Sigmoid colon (tissue), 4 donors: Measurements from ENCODE around the gene GAB2.

Experiments used
- CTCF ChIP-seq, 4 experiments: fragments of 450-650 bp in 3 of 4; fragments of 200-600 bp in 1 of 4; IDR thresholded peaks; one replicate each; pipeline ENCODE4 v1.5.1; 2016 to 2019; ENCODE audit warnings: antibody characterized with exemption in 4 of 4, mild to moderate bottlenecking in 3 of 4, moderate library complexity in 2 of 4
- POLR2A ChIP-seq, 2 donors: fragments of 450-650 bp; IDR thresholded peaks; one replicate each; pipeline ENCODE4 v1.6.1; 2016; ENCODE audit warnings: antibody characterized with exemption in 2 of 2, mild to moderate bottlenecking in 2 of 2, moderate library complexity in 2 of 2
- POLR2AphosphoS5 ChIP-seq, 4 donors: sonication (generic); formaldehyde crosslinking; IDR thresholded peaks; one replicate each; pipeline ENCODE4 v1.6.1; 2017; ENCODE audit warnings: antibody characterized with exemption in 4 of 4

GRCh38 chr11:78304201-78304600 lies 113.4 kb downstream of the GAB2 start:
- TF ChIP-seq CTCF (IDR thresholded peaks at IDR 0.05) (no peak), POLR2AphosphoS5 (IDR thresholded peaks at IDR 0.05) (no peak), POLR2A (IDR thresholded peaks at IDR 0.05) (no peak)
